Measurements from ENCODE around the gene APOC3. TPM values are rescaled to one million over a fixed set of nuclear protein-coding genes. Genes with fewer than 3 reads are reported as not detected.
"Not testable (repeated sequence)": the region's sequence is repeated elsewhere in the genome, so short reads cannot be mapped to it uniquely, and the experiment has no call there.

APOC3 gene
- total RNA-seq, 1 donor from 2014 or later = not detected

GRCh38 chr11:116796548-116796947, 33.2 kb upstream of the APOC3 start:
- no peak overlapping the region for H3K27ac Mint-ChIP-seq (ENCODE audit: unreplicated experiment)
- no peaks in the 10 kb centered on the region for H3K9me3 Mint-ChIP-seq (ENCODE audit: low read depth)
- no peaks in the 10 kb centered on the region for H3K4me1 Mint-ChIP-seq (ENCODE audit: low read depth)
- no peak for TF ChIP-seq CTCF (IDR thresholded peaks at IDR 0.05)
- H3K36me3 Mint-ChIP-seq (ENCODE audit: low read depth) = no peaks in the 10 kb centered on the region
- no peak for DNase-seq (ENCODE audit: low spot score)
- peaks cover 9% of the 10 kb centered on the region for H3K27me3 Mint-ChIP-seq (ENCODE audit: low read depth)
- no peak overlapping the region for H3K4me3 Mint-ChIP-seq (ENCODE audit: unreplicated experiment)

- H3K9me3 Mint-ChIP-seq (ENCODE audit: low read depth) = no peaks in the 10 kb centered on the region
- no peak overlapping the region for H3K27ac Mint-ChIP-seq (ENCODE audit: unreplicated experiment)
These were observed 31.9 kb upstream of the APOC3 start for GRCh38 chr11:116797816-116798215.

GRCh38 chr11:116798368-116798767, 31.3 kb upstream of the APOC3 start:
- Mint-ChIP-seq H3K4me3 (ENCODE audit: unreplicated experiment) (no peak overlapping the region), H3K27me3 (ENCODE audit: low read depth) (peaks cover 14% of the 10 kb centered on the region), H3K36me3 (ENCODE audit: low read depth) (no peaks in the 10 kb centered on the region), H3K4me1 (ENCODE audit: low read depth) (no peaks in the 10 kb centered on the region), H3K9me3 (ENCODE audit: low read depth) (no peaks in the 10 kb centered on the region), H3K27ac (ENCODE audit: unreplicated experiment) (no peak overlapping the region)
- TF ChIP-seq CTCF (IDR thresholded peaks at IDR 0.05) = no peak
- DNase-seq (ENCODE audit: low spot score) = no peak

More at GRCh38 chr11:116797816-116798215, 31.9 kb upstream of the APOC3 start:
- no peak for DNase-seq (ENCODE audit: low spot score)
- H3K36me3 Mint-ChIP-seq (ENCODE audit: low read depth) = no peaks in the 10 kb centered on the region
- TF ChIP-seq CTCF (IDR thresholded peaks at IDR 0.05) = no peak
- no peaks in the 10 kb centered on the region for H3K4me1 Mint-ChIP-seq (ENCODE audit: low read depth)
- no peak overlapping the region for H3K4me3 Mint-ChIP-seq (ENCODE audit: unreplicated experiment)
- H3K27me3 Mint-ChIP-seq (ENCODE audit: low read depth) = peaks cover 13% of the 10 kb centered on the region

- H3K9me3 Mint-ChIP-seq (ENCODE audit: low read depth) = no peaks in the 10 kb centered on the region
- no peak overlapping the region for H3K27ac Mint-ChIP-seq (ENCODE audit: unreplicated experiment)
These were observed 29.1 kb upstream of the APOC3 start for GRCh38 chr11:116800610-116801009.

GRCh38 chr11:116801662-116802061, 28.0 kb upstream of the APOC3 start:
- not testable (repeated sequence) for DNase-seq (ENCODE audit: low spot score); H3K9me3 Mint-ChIP-seq (ENCODE audit: low read depth); H3K4me1 Mint-ChIP-seq (ENCODE audit: low read depth); H3K36me3 Mint-ChIP-seq (ENCODE audit: low read depth); H3K4me3 Mint-ChIP-seq (ENCODE audit: unreplicated experiment); H3K27ac Mint-ChIP-seq (ENCODE audit: unreplicated experiment)
- H3K27me3 Mint-ChIP-seq (ENCODE audit: low read depth) = peaks cover 18% of the 10 kb centered on the region

More at GRCh38 chr11:116800610-116801009, 29.1 kb upstream of the APOC3 start:
- Mint-ChIP-seq H3K4me3 (ENCODE audit: unreplicated experiment) (no peak overlapping the region), H3K36me3 (ENCODE audit: low read depth) (no peaks in the 10 kb centered on the region), H3K4me1 (ENCODE audit: low read depth) (no peaks in the 10 kb centered on the region), H3K27me3 (ENCODE audit: low read depth) (peaks cover 18% of the 10 kb centered on the region)
- TF ChIP-seq CTCF (IDR thresholded peaks at IDR 0.05) = no peak
- DNase-seq (ENCODE audit: low spot score) = no peak

- H3K4me3 Mint-ChIP-seq (ENCODE audit: unreplicated experiment) = no peak overlapping the region
- peaks cover 18% of the 10 kb centered on the region for H3K27me3 Mint-ChIP-seq (ENCODE audit: low read depth)
- H3K9me3 Mint-ChIP-seq (ENCODE audit: low read depth) = no peaks in the 10 kb centered on the region
- H3K36me3 Mint-ChIP-seq (ENCODE audit: low read depth) = no peaks in the 10 kb centered on the region
- TF ChIP-seq CTCF (IDR thresholded peaks at IDR 0.05) = no peak
- no peak overlapping the region for H3K27ac Mint-ChIP-seq (ENCODE audit: unreplicated experiment)
- H3K4me1 Mint-ChIP-seq (ENCODE audit: low read depth) = no peaks in the 10 kb centered on the region
- no peak for DNase-seq (ENCODE audit: low spot score)
These were observed 25.7 kb upstream of the APOC3 start for GRCh38 chr11:116804001-116804400.
